H1 (cell line): ENCODE results near the gene CD151. TPM values are rescaled to one million over a fixed set of nuclear protein-coding genes. Genes with fewer than 3 reads are reported as not detected.

ENCODE experiments used
- CTCF ChIA-PET: fragments of 300-600 bp; sonication (Branson Sonifier 250); formaldehyde crosslinking; loops from one replicate; lab custom pipeline; 2021; ENCODE audit not compliant: partially characterized antibody; lab: Charles Lee
- POLR2A ChIA-PET: fragments of 300-600 bp; sonication (Branson Sonifier 250); formaldehyde crosslinking; loops from one replicate; lab custom pipeline; 2021; ENCODE audit warnings: inconsistent platforms; ENCODE audit not compliant: partially characterized antibody; lab: Charles Lee
- DNase-seq, 2 experiments: peaks; one replicate each; pipeline versions ENCODE4 v3.0.0 to v3.0.0-alpha.2; 2010 to 2022; ENCODE audit warnings: low spot score in 2 of 2, low read depth in 1 of 2, mixed read lengths in 1 of 2
- FAIRE-seq: peaks from 2 replicates; lab custom pipeline; 2011; peaks lifted over from hg19 to GRCh38; lab: Jason Lieb, UNC
- H2AFZ ChIP-seq: 2 replicates; pipeline ENCODE4 v1.8.1; 2012; ENCODE audit warnings: low read length, inconsistent platforms
- H2AK5ac ChIP-seq: 2 replicates; pipeline ENCODE4 v1.6.1; 2013; ENCODE audit warnings: low read depth, low read length
- H2BK120ac ChIP-seq: replicated peaks from 2 replicates; pipeline ENCODE3; 2013; ENCODE audit warnings: low read depth, low read length, inconsistent platforms
- H2BK12ac ChIP-seq: 2 replicates; pipeline ENCODE4 v1.6.1; 2013; ENCODE audit warnings: low read depth, low read length
- H2BK15ac ChIP-seq: 2 replicates; pipeline ENCODE4 v1.6.1; 2013; ENCODE audit warnings: low read length
- H2BK20ac ChIP-seq: 2 replicates; pipeline ENCODE4 v1.6.1; 2013; ENCODE audit warnings: low read length
- H2BK5ac ChIP-seq: 2 replicates; pipeline ENCODE4 v1.6.1; 2013; ENCODE audit warnings: low read depth, low read length
- H3K14ac ChIP-seq: 2 replicates; pipeline ENCODE4 v1.6.1; 2013; ENCODE audit warnings: inconsistent platforms; ENCODE audit not compliant: insufficient read length
- H3K18ac ChIP-seq: 2 replicates; pipeline ENCODE4 v1.6.1; 2013; ENCODE audit warnings: low read length; ENCODE audit errors: extremely low read depth
- H3K23ac ChIP-seq: 2 replicates; pipeline ENCODE4 v1.6.1; 2013; ENCODE audit warnings: inconsistent platforms; ENCODE audit not compliant: insufficient read length
- H3K23me2 ChIP-seq: 2 replicates; pipeline ENCODE4 v1.6.1; 2013; ENCODE audit warnings: low read depth, low read length
- H3K27ac ChIP-seq: 2 replicates; pipeline ENCODE4 v1.6.1; 2011; ENCODE audit warnings: low read depth, low read length, inconsistent platforms
- H3K27me3 ChIP-seq, 4 experiments: replicated peaks in 1 of 4; 1 replicate in 1 of 4; 2 replicates in 3 of 4; pipeline versions ENCODE4 v1.6.1 to v1.8.1; 2011 to 2013; ENCODE audit warnings: low read length in 3 of 4, mild to moderate bottlenecking in 3 of 4, inconsistent platforms in 2 of 4, mixed read lengths in 2 of 4, moderate library complexity in 1 of 4; ENCODE audit not compliant: control insufficient read depth in 3 of 4, insufficient read depth in 3 of 4; ENCODE audit errors: extremely low read depth in 1 of 4
- H3K36me3 ChIP-seq, 4 experiments: 2 replicates each; pipeline versions ENCODE4 v1.6.1 to v1.8.1; 2011 to 2013; ENCODE audit warnings: mild to moderate bottlenecking in 4 of 4, low read length in 3 of 4, moderate library complexity in 2 of 4, control low read depth in 1 of 4, inconsistent platforms in 1 of 4; ENCODE audit not compliant: insufficient read depth in 4 of 4, control insufficient read depth in 2 of 4
- H3K4ac ChIP-seq: replicated peaks from 2 replicates; pipeline ENCODE3; 2013; ENCODE audit warnings: low read length, low read depth, mixed read lengths, inconsistent platforms; ENCODE audit not compliant: insufficient read length
- H3K4me1 ChIP-seq, 4 experiments: replicated peaks in 1 of 4; 1 replicate in 1 of 4; 2 replicates in 3 of 4; pipeline versions ENCODE4 v1.6.1 to v1.8.1; 2011 to 2013; ENCODE audit warnings: low read length in 3 of 4, inconsistent platforms in 2 of 4, mixed read lengths in 1 of 4; ENCODE audit not compliant: insufficient read depth in 4 of 4, control insufficient read depth in 3 of 4
- H3K4me2 ChIP-seq, 2 experiments: 2 replicates each; pipeline versions ENCODE4 v1.6.1 to v1.8.1; 2011 to 2013; ENCODE audit warnings: low read depth in 2 of 2, low read length in 2 of 2, control low read depth in 1 of 2, inconsistent platforms in 1 of 2, mild to moderate bottlenecking in 1 of 2; ENCODE audit not compliant: insufficient read depth in 1 of 2
- H3K4me3 ChIP-seq, 4 experiments: fragments of 200-600, 300-600 bp in 1 of 4; sonication (generic), shearing (Covaris generic), sonication (Bioruptor Twin) in 1 of 4; 2 replicates each; pipeline versions ENCODE4 v1.5.1 to v1.8.1; 2011 to 2016; ENCODE audit warnings: low read length in 4 of 4, low read depth in 3 of 4, control low read depth in 2 of 4, inconsistent platforms in 2 of 4, mild to moderate bottlenecking in 2 of 4, mixed read lengths in 1 of 4, moderate library complexity in 1 of 4; ENCODE audit not compliant: insufficient read depth in 2 of 4; ENCODE audit errors: extremely low read depth in 1 of 4
- H3K56ac ChIP-seq: replicated peaks from 2 replicates; pipeline ENCODE3; 2013; ENCODE audit warnings: low read depth, mild to moderate bottlenecking, mixed read lengths, low read length, inconsistent platforms; ENCODE audit not compliant: insufficient read length
- H3K79me1 ChIP-seq: 2 replicates; pipeline ENCODE4 v1.6.1; 2013; ENCODE audit warnings: low read depth, low read length, control low read depth
- H3K79me2 ChIP-seq, 2 experiments: 2 replicates each; pipeline versions ENCODE4 v1.6.1 to v1.8.1; 2012 to 2013; ENCODE audit warnings: low read length in 2 of 2, mild to moderate bottlenecking in 2 of 2, inconsistent platforms in 1 of 2; ENCODE audit not compliant: insufficient read depth in 2 of 2, control insufficient read depth in 1 of 2
- H3K9ac ChIP-seq, 4 experiments: replicated peaks in 1 of 4; 1 replicate in 1 of 4; 2 replicates in 3 of 4; pipeline versions ENCODE4 v1.6.1 to v1.8.1; 2011 to 2013; ENCODE audit warnings: low read depth in 3 of 4, low read length in 3 of 4, control low read depth in 2 of 4, mild to moderate bottlenecking in 2 of 4, moderate library complexity in 2 of 4, inconsistent platforms in 1 of 4; ENCODE audit errors: extremely low read depth in 1 of 4
- H3K9me3 ChIP-seq, 2 experiments: 2 replicates each; pipeline versions ENCODE4 v1.6.1 to v1.8.1; 2012 to 2013; ENCODE audit warnings: mild to moderate bottlenecking in 2 of 2, moderate library complexity in 2 of 2, control low read depth in 1 of 2, inconsistent platforms in 1 of 2, low read depth in 1 of 2, low read length in 1 of 2, mixed read lengths in 1 of 2; ENCODE audit not compliant: insufficient read depth in 2 of 2
- H4K20me1 ChIP-seq, 2 experiments: replicated peaks in 1 of 2; 2 replicates each; pipeline versions ENCODE3 to v1.8.1; 2011 to 2013; ENCODE audit warnings: inconsistent platforms in 2 of 2, low read length in 2 of 2, mild to moderate bottlenecking in 1 of 2; ENCODE audit not compliant: insufficient read depth in 2 of 2, control insufficient read depth in 1 of 2
- H4K5ac ChIP-seq: 2 replicates; pipeline ENCODE4 v1.6.1; 2013; ENCODE audit warnings: low read length, low read depth, mixed read lengths, inconsistent platforms; ENCODE audit not compliant: insufficient read length
- H4K8ac ChIP-seq: 2 replicates; pipeline ENCODE4 v1.8.0; 2013; ENCODE audit warnings: mild to moderate bottlenecking, moderate library complexity, low read length, inconsistent platforms; ENCODE audit not compliant: insufficient read depth; ENCODE audit errors: extremely low read depth
- H4K91ac ChIP-seq: replicated peaks from 2 replicates; pipeline ENCODE3; 2013; ENCODE audit warnings: low read length, mixed read lengths, inconsistent platforms; ENCODE audit not compliant: insufficient read length
- WGBS, 2 experiments: shearing (Covaris generic) in 1 of 2; methylation state at CpG; one replicate each; pipeline versions ENCODE4 v1.1.6 to v1.1.7; 2013 to 2015; ENCODE audit warnings: low lambda C conversion rate in 2 of 2, mixed read lengths in 2 of 2, inconsistent platforms in 1 of 2, low coverage in 1 of 2, missing lambda C conversion rate in 1 of 2; ENCODE audit not compliant: insufficient replicate concordance in 2 of 2, insufficient coverage in 1 of 2, insufficient read length in 1 of 2; ENCODE audit errors: extremely low coverage in 1 of 2, missing lambda C conversion rate in 1 of 2; 5-methylcytosine and 5-hydroxymethylcytosine counted together
- polyA plus RNA-seq, 7 experiments: library from polyadenylated mRNA; depleted of rRNA in 3 of 7; stranded (reverse) in 5 of 7; unstranded in 2 of 7; fragments of >200 nt in 5 of 7; fragments of 200-250 nt in 2 of 7; gene quantifications; 1 replicate in 5 of 7; 2 replicates in 1 of 7; 4 replicates in 1 of 7; pipeline versions ENCODE4 v1.2.1 to v1.2.3, GENCODE V29; 2011 to 2013; ENCODE audit warnings: missing spikeins in 2 of 7, mixed read lengths in 2 of 7
- total RNA-seq: library from RNA; stranded (reverse); fragmentation: NEBNext Ultra II Directional; extraction: Animal tissue kit (Norgen Biotek cat#: 25700); gene quantifications from 2 replicates; pipeline ENCODE4 v1.2.1, GENCODE V29; 2021
- TF ChIP-seq, protein P1 (sequence below): IDR thresholded peaks from 2 replicates; pipeline ENCODE4 v1.6.1; 2011; ENCODE audit warnings: low read depth, mild to moderate bottlenecking, low read length; ENCODE audit not compliant: insufficient read depth

Gene CD151
- total and polyA plus RNA-seq, 2 of the 8 experiments (the other 6 are each of a cell fraction or from before 2014, with no cell fraction given): 101 to 212 TPM

- Histone ChIP-seq H3K14ac (no peak overlapping the region), H2BK20ac (no peak overlapping the region), H3K36me3 (peaks cover 0 to 29% (median 1%) of the 10 kb centered on the region in 4 experiments; a peak in 4 of 8 replicates), H4K91ac (peak overlapping the region; percentile 73), H3K4me3 (0 out of 8 replicates have a peak overlapping the region, but pooled peaks of 1 of the 4 experiments have one; percentile 20), H3K23me2 (peaks cover 7% of the 10 kb centered on the region), H4K20me1 (peaks cover 0 to 12% of the 10 kb centered on the region in 2 experiments), H3K18ac (no peak overlapping the region; the same call in 1 of the 2 replicates), H3K9me3 (no peaks in the 10 kb centered on the region), H2BK5ac (0 out of 2 replicates have a peak overlapping the region, but pooled peaks have one; percentile 66), H3K27me3 (no peaks in the 10 kb centered on the region), H3K4me2 (peak overlapping the region; percentile 30 to 84; a peak in 3 of 4 replicates), H3K23ac (no peak overlapping the region), H2BK12ac (peak overlapping the region; percentile 53; the same call in 1 of the 2 replicates), H2AK5ac (no peak overlapping the region), H3K9ac (no peak overlapping the region; a peak in 1 of 7 replicates), H3K4me1 (peaks cover 4 to 23% (median 16%) of the 10 kb centered on the region in 4 experiments), H4K8ac (peak overlapping the region; percentile 46; the same call in 1 of the 2 replicates), H3K79me2 (peaks cover 0 to 5% of the 10 kb centered on the region in 2 experiments; a peak in 1 of 4 replicates), H3K4ac (peak overlapping the region; percentile 28), H2AFZ (no peak overlapping the region), H2BK120ac (no peak overlapping the region), H3K27ac (no peak overlapping the region; the same call in 1 of the 2 replicates), H3K56ac (no peak overlapping the region), H4K5ac (no peak overlapping the region), H3K79me1 (0 out of 2 replicates have a peak, but pooled peaks cover 7% of the 10 kb centered on the region), H2BK15ac (0 out of 2 replicates have a peak overlapping the region, but pooled peaks have one; percentile 67)
- TF ChIP-seq, protein P1, sequence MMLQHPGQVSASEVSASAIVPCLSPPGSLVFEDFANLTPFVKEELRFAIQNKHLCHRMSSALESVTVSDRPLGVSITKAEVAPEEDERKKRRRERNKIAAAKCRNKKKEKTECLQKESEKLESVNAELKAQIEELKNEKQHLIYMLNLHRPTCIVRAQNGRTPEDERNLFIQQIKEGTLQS: no peak
- CTCF ChIA-PET: interaction anchor here (0.7 to 3.4 kb wide), 11 partner anchors 10 to 72 kb away, joined by 3 to 14 read pairs (median 3); no protein-coding TSS in a partner anchor
- no peak for DNase-seq
- POLR2A ChIA-PET: interaction anchor here (0.6 to 53.0 kb wide), 11 partner anchors 10 to 241 kb away, joined by 3 to 1917 read pairs (median 3); partner anchors contain the start of genes CD151, CRACR2B, GATD1 and PIDD1
- 83% methylated on average over 20 of the region's 26 CpGs; no CpG with 5 or more reads in 1 of the 2 experiments for WGBS, 2 experiments
- FAIRE-seq: no peak
Observed at GRCh38 chr11:795634-796564, 36.9 kb upstream of the CD151 start.
